ENCODE results near the gene LAMA2. TPM values are rescaled to one million over a fixed set of nuclear protein-coding genes. Genes with fewer than 3 reads are reported as not detected.

LAMA2 gene
- total and polyA plus RNA-seq, 2 of the 8 experiments (the other 6 are each of a cell fraction or from before 2014, with no cell fraction given), result 1.3 to 3.8 TPM

GRCh38 chr6:129500958-129501739 is 618.2 kb downstream of the LAMA2 start (continued):
- TF ChIP-seq SIX5 (IDR thresholded peaks at IDR 0.05; ENCODE audit: low read depth, low read length) (no peak), CREB1 (IDR thresholded peaks at IDR 0.05) (no peak), CTCF (IDR thresholded peaks at IDR 0.05; ENCODE audit: control extremely low read depth in 1 of 3, insufficient read depth in 1 of 3, low read depth in 1 of 3, low read length in 3 of 3) (peak in 2 of 3 experiments; percentile 30 to 40; a peak in 3 of 4 replicates), POLR2AphosphoS5 (IDR thresholded peaks at IDR 0.05; ENCODE audit: low read depth, low read length) (no peak), SP1 (IDR thresholded peaks at IDR 0.05; ENCODE audit: low read depth, low read length) (no peak), TAF7 (optimal IDR thresholded peaks at IDR 0.05; ENCODE audit: borderline replicate concordance, low read depth, low read length) (no peak), MAFK (IDR thresholded peaks at IDR 0.05; ENCODE audit: low read depth, low read length) (peak; percentile 90), CHD7 (IDR thresholded peaks at IDR 0.05; ENCODE audit: insufficient replicate concordance, low read length) (no peak)
